LoVo (cell line): Measurements from ENCODE around the gene KLHL40.

Source experiments
- DNase-seq: peaks from one replicate; pipeline ENCODE4 v3.0.0-alpha.2; 2016; ENCODE audit warnings: low spot score

KLHL40 gene

GRCh38 chr3:42657675-42658074, 27.7 kb upstream of the KLHL40 start:
- no peak for DNase-seq

GRCh38 chr3:42658091-42658770, 27.1 kb upstream of the KLHL40 start:
- no peak for DNase-seq

GRCh38 chr3:42658771-42659390, 26.5 kb upstream of the KLHL40 start:
- DNase-seq, result no peak

- DNase-seq, result no peak
These were observed 25.7 kb upstream of the KLHL40 start for GRCh38 chr3:42659451-42660130.

GRCh38 chr3:42660131-42660715, 25.1 kb upstream of the KLHL40 start:
- DNase-seq, result no peak

GRCh38 chr3:42660898-42661297, 24.4 kb upstream of the KLHL40 start:
- DNase-seq, result no peak

- DNase-seq, result no peak
These were observed 23.7 kb upstream of the KLHL40 start for GRCh38 chr3:42661593-42662022.

- no peak for DNase-seq
These were observed 23.1 kb upstream of the KLHL40 start for GRCh38 chr3:42662037-42662812.

- no peak for DNase-seq
These were observed 22.4 kb upstream of the KLHL40 start for GRCh38 chr3:42662813-42663535.

- DNase-seq, result no peak
These were observed 21.5 kb upstream of the KLHL40 start for GRCh38 chr3:42663581-42664437.

- DNase-seq, result no peak
These were observed 20.9 kb upstream of the KLHL40 start for GRCh38 chr3:42664438-42664803.

- no peak for DNase-seq
These were observed 20.1 kb upstream of the KLHL40 start for GRCh38 chr3:42665050-42665878.

- no peak for DNase-seq
These were observed 19.3 kb upstream of the KLHL40 start for GRCh38 chr3:42666022-42666421.

GRCh38 chr3:42666577-42666998, 18.7 kb upstream of the KLHL40 start:
- DNase-seq, result no peak

- no peak for DNase-seq
These were observed 18.2 kb upstream of the KLHL40 start for GRCh38 chr3:42667096-42667522.

- DNase-seq, result no peak
These were observed 17.6 kb upstream of the KLHL40 start for GRCh38 chr3:42667523-42668412.

GRCh38 chr3:42668413-42668760, 16.9 kb upstream of the KLHL40 start:
- DNase-seq, result no peak

GRCh38 chr3:42668793-42669217, 16.5 kb upstream of the KLHL40 start:
- no peak for DNase-seq
